ENCODE data around the gene ALDH1L2.

ALDH1L2 gene

GRCh38 chr12:105060715-105061378 lies 23.4 kb downstream of the ALDH1L2 start:
- H3K27ac ChIP-seq (ENCODE audit: low read depth, low read length, severe bottlenecking): no peak overlapping the region
- no peaks in the 10 kb centered on the region for H3K4me1 ChIP-seq (ENCODE audit: control insufficient read depth, insufficient read depth, low read length, poor library complexity, severe bottlenecking)
- H3K36me3 ChIP-seq (ENCODE audit: control insufficient read depth, insufficient read depth, low read length): no peaks in the 10 kb centered on the region
- H3K9me3 ChIP-seq (ENCODE audit: control insufficient read depth, low read length): no peaks in the 10 kb centered on the region
- WGBS, 2 experiments (ENCODE audit: insufficient coverage in 2 of 2): 100% methylated on average over 2 to 4 of the region's 11 CpGs
- H3K4me3 ChIP-seq (ENCODE audit: extremely low read depth, insufficient read depth, low read length, poor library complexity, severe bottlenecking): no peak overlapping the region

GRCh38 chr12:105057174-105057573 lies 27.1 kb downstream of the ALDH1L2 start:
- H3K9me3 ChIP-seq (ENCODE audit: control insufficient read depth, low read length): no peaks in the 10 kb centered on the region
- no peak overlapping the region for H3K4me3 ChIP-seq (ENCODE audit: extremely low read depth, insufficient read depth, low read length, poor library complexity, severe bottlenecking)
- 80% methylated on average over 1 of the region's 2 CpGs; no CpG with 5 or more reads in 1 of the 2 experiments for WGBS, 2 experiments (ENCODE audit: insufficient coverage in 2 of 2)
- H3K36me3 ChIP-seq (ENCODE audit: control insufficient read depth, insufficient read depth, low read length): no peaks in the 10 kb centered on the region
- no peaks in the 10 kb centered on the region for H3K4me1 ChIP-seq (ENCODE audit: control insufficient read depth, insufficient read depth, low read length, poor library complexity, severe bottlenecking)
- no peak overlapping the region for H3K27ac ChIP-seq (ENCODE audit: low read depth, low read length, severe bottlenecking)

- 0% methylated on average over 1 to 2 of the region's 2 CpGs for WGBS, 2 experiments (ENCODE audit: insufficient coverage in 2 of 2)
- no peaks in the 10 kb centered on the region for H3K4me1 ChIP-seq (ENCODE audit: control insufficient read depth, insufficient read depth, low read length, poor library complexity, severe bottlenecking)
- no peak overlapping the region for H3K27ac ChIP-seq (ENCODE audit: low read depth, low read length, severe bottlenecking)
- no peaks in the 10 kb centered on the region for H3K9me3 ChIP-seq (ENCODE audit: control insufficient read depth, low read length)
- H3K4me3 ChIP-seq (ENCODE audit: extremely low read depth, insufficient read depth, low read length, poor library complexity, severe bottlenecking): no peak overlapping the region
- H3K36me3 ChIP-seq (ENCODE audit: control insufficient read depth, insufficient read depth, low read length): no peaks in the 10 kb centered on the region
These were observed 31.1 kb downstream of the ALDH1L2 start for GRCh38 chr12:105053116-105053572.

- Histone ChIP-seq H3K27ac (ENCODE audit: low read depth, low read length, severe bottlenecking) (no peak overlapping the region), H3K4me1 (ENCODE audit: control insufficient read depth, insufficient read depth, low read length, poor library complexity, severe bottlenecking) (no peaks in the 10 kb centered on the region), H3K36me3 (ENCODE audit: control insufficient read depth, insufficient read depth, low read length) (no peaks in the 10 kb centered on the region), H3K4me3 (ENCODE audit: extremely low read depth, insufficient read depth, low read length, poor library complexity, severe bottlenecking) (no peak overlapping the region), H3K9me3 (ENCODE audit: control insufficient read depth, low read length) (no peaks in the 10 kb centered on the region)
- WGBS, 2 experiments (ENCODE audit: insufficient coverage in 2 of 2): no CpG with 5 or more reads among the region's 4 CpGs
These were observed 32.3 kb downstream of the ALDH1L2 start for GRCh38 chr12:105051981-105052380.

- WGBS, 2 experiments (ENCODE audit: insufficient coverage in 2 of 2): no CpG with 5 or more reads among the region's 1 CpG
- peaks cover 3% of the 10 kb centered on the region for H3K36me3 ChIP-seq (ENCODE audit: control insufficient read depth, insufficient read depth, low read length)
These were observed 35.9 kb downstream of the ALDH1L2 start for GRCh38 chr12:105048315-105048714.

GRCh38 chr12:105047308-105047707 lies 37.0 kb downstream of the ALDH1L2 start:
- WGBS, 2 experiments (ENCODE audit: insufficient coverage in 2 of 2): no CpG with 5 or more reads among the region's 1 CpG
- no peak overlapping the region for H3K27ac ChIP-seq (ENCODE audit: low read depth, low read length, severe bottlenecking)
- no peaks in the 10 kb centered on the region for H3K9me3 ChIP-seq (ENCODE audit: control insufficient read depth, low read length)
- no peaks in the 10 kb centered on the region for H3K4me1 ChIP-seq (ENCODE audit: control insufficient read depth, insufficient read depth, low read length, poor library complexity, severe bottlenecking)
- H3K36me3 ChIP-seq (ENCODE audit: control insufficient read depth, insufficient read depth, low read length): peaks cover 3% of the 10 kb centered on the region
- H3K4me3 ChIP-seq (ENCODE audit: extremely low read depth, insufficient read depth, low read length, poor library complexity, severe bottlenecking): no peak overlapping the region

More at GRCh38 chr12:105048315-105048714, 35.9 kb downstream of the ALDH1L2 start:
- no peaks in the 10 kb centered on the region for H3K9me3 ChIP-seq (ENCODE audit: control insufficient read depth, low read length)
- H3K4me1 ChIP-seq (ENCODE audit: control insufficient read depth, insufficient read depth, low read length, poor library complexity, severe bottlenecking): no peaks in the 10 kb centered on the region
- no peak overlapping the region for H3K4me3 ChIP-seq (ENCODE audit: extremely low read depth, insufficient read depth, low read length, poor library complexity, severe bottlenecking)
- no peak overlapping the region for H3K27ac ChIP-seq (ENCODE audit: low read depth, low read length, severe bottlenecking)

GRCh38 chr12:105041186-105041585 lies 43.1 kb downstream of the ALDH1L2 start:
- Histone ChIP-seq H3K9me3 (ENCODE audit: control insufficient read depth, low read length) (no peaks in the 10 kb centered on the region), H3K27ac (ENCODE audit: low read depth, low read length, severe bottlenecking) (no peak overlapping the region), H3K4me3 (ENCODE audit: extremely low read depth, insufficient read depth, low read length, poor library complexity, severe bottlenecking) (no peak overlapping the region), H3K36me3 (ENCODE audit: control insufficient read depth, insufficient read depth, low read length) (no peaks in the 10 kb centered on the region), H3K4me1 (ENCODE audit: control insufficient read depth, insufficient read depth, low read length, poor library complexity, severe bottlenecking) (no peaks in the 10 kb centered on the region)
- WGBS, 2 experiments (ENCODE audit: insufficient coverage in 2 of 2): 82% methylated on average over 3 of the region's 3 CpGs; no CpG with 5 or more reads in 1 of the 2 experiments

- Histone ChIP-seq H3K27ac (ENCODE audit: low read depth, low read length, severe bottlenecking) (no peak overlapping the region), H3K9me3 (ENCODE audit: control insufficient read depth, low read length) (no peaks in the 10 kb centered on the region), H3K36me3 (ENCODE audit: control insufficient read depth, insufficient read depth, low read length) (no peaks in the 10 kb centered on the region), H3K4me1 (ENCODE audit: control insufficient read depth, insufficient read depth, low read length, poor library complexity, severe bottlenecking) (no peaks in the 10 kb centered on the region), H3K4me3 (ENCODE audit: extremely low read depth, insufficient read depth, low read length, poor library complexity, severe bottlenecking) (no peak overlapping the region)
- 94 to 100% methylated on average over 1 to 2 of the region's 2 CpGs for WGBS, 2 experiments (ENCODE audit: insufficient coverage in 2 of 2)
These were observed 43.8 kb downstream of the ALDH1L2 start for GRCh38 chr12:105040476-105040875.

- Histone ChIP-seq H3K36me3 (ENCODE audit: control insufficient read depth, insufficient read depth, low read length) (no peaks in the 10 kb centered on the region), H3K4me3 (ENCODE audit: extremely low read depth, insufficient read depth, low read length, poor library complexity, severe bottlenecking) (no peak overlapping the region), H3K4me1 (ENCODE audit: control insufficient read depth, insufficient read depth, low read length, poor library complexity, severe bottlenecking) (no peaks in the 10 kb centered on the region), H3K27ac (ENCODE audit: low read depth, low read length, severe bottlenecking) (no peak overlapping the region), H3K9me3 (ENCODE audit: control insufficient read depth, low read length) (no peaks in the 10 kb centered on the region)
- 100% methylated on average over 1 of the region's 3 CpGs for WGBS, 2 experiments (ENCODE audit: insufficient coverage in 2 of 2)
These were observed 47.2 kb downstream of the ALDH1L2 start for GRCh38 chr12:105036937-105037649.

- WGBS, 2 experiments (ENCODE audit: insufficient coverage in 2 of 2): no CpG with 5 or more reads among the region's 2 CpGs
- H3K36me3 ChIP-seq (ENCODE audit: control insufficient read depth, insufficient read depth, low read length): no peaks in the 10 kb centered on the region
- H3K27ac ChIP-seq (ENCODE audit: low read depth, low read length, severe bottlenecking): no peak overlapping the region
- no peaks in the 10 kb centered on the region for H3K4me1 ChIP-seq (ENCODE audit: control insufficient read depth, insufficient read depth, low read length, poor library complexity, severe bottlenecking)
- H3K4me3 ChIP-seq (ENCODE audit: extremely low read depth, insufficient read depth, low read length, poor library complexity, severe bottlenecking): no peak overlapping the region
- H3K9me3 ChIP-seq (ENCODE audit: control insufficient read depth, low read length): no peaks in the 10 kb centered on the region
These were observed 50.4 kb downstream of the ALDH1L2 start for GRCh38 chr12:105033851-105034250.
